Neural crest cell (in vitro differentiated cells): ENCODE results near the gene PRH2. TPM values are rescaled to one million over a fixed set of nuclear protein-coding genes. Genes with fewer than 3 reads are reported as not detected.

ENCODE experiments used
- DNase-seq: peaks from one replicate; pipeline ENCODE4 v3.0.0; 2021; ENCODE audit warnings: low read depth, mixed read lengths, low spot score
- H3K27ac Mint-ChIP-seq: one replicate; pipeline ENCODE4 v1.8.0; 2021; ENCODE audit warnings: mild to moderate bottlenecking, mixed read lengths; ENCODE audit not compliant: unreplicated experiment
- H3K27me3 Mint-ChIP-seq: 2 replicates; pipeline ENCODE4 v1.8.0; 2021; ENCODE audit warnings: low read depth, mild to moderate bottlenecking, mixed read lengths
- H3K36me3 Mint-ChIP-seq: 2 replicates; pipeline ENCODE4 v1.8.0; 2021; ENCODE audit warnings: low read depth, mild to moderate bottlenecking, mixed read lengths
- H3K4me1 Mint-ChIP-seq: 2 replicates; pipeline ENCODE4 v1.8.0; 2021; ENCODE audit warnings: mixed read lengths
- H3K4me3 Mint-ChIP-seq: one replicate; pipeline ENCODE4 v1.8.0; 2021; ENCODE audit warnings: mild to moderate bottlenecking, mixed read lengths
- H3K9me3 Mint-ChIP-seq: 2 replicates; pipeline ENCODE4 v1.8.0; 2021; ENCODE audit warnings: mixed read lengths
- total RNA-seq: library from RNA; stranded (reverse); gene quantifications from 2 replicates; pipeline ENCODE4 v1.2.1, GENCODE V29; 2021
- TF ChIP-seq, protein P1 (sequence below): fragments of 200-600 bp; sonication (generic); conservative IDR thresholded peaks from 2 replicates; pipeline ENCODE4 v1.5.0; 2021; ENCODE audit warnings: antibody characterized with exemption, mild to moderate bottlenecking

PRH2 gene
- total RNA-seq, 1 donor from 2014 or later: not detected

DNA sequence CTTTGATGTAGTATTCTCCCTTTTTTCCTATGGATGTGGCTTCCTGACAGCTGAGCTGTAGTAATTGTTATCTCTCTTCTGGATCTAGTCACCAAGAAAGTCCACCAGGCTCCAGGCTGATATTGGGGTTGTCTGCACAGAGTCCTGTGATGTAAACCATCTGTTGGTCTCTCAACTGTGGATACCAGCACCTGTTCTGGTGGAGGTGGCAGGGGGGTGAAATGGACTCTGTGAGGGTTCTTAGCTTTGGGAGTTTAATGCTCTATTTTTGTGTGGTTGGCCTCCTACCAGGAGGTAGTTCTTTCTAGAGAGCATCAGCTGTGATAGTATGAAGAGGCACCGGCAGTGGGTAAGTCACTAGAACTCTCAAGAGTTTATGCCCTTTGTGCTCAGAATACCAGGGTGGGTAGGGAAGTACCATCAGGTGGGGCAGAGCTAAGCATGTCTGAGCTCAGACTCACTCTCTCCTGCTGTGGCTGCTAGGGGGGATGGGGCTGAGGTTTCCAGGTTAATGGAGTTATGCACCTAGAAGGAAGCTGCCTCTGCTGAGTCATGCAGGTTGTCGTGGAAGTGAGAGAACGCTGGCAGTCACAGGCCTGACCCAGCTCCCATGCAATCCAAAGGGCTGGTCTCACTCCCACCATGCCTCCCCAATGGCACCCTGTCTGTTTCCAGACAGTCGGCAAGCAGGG, 13.0 kb downstream of the PRH2 start:
- Mint-ChIP-seq H3K9me3 (peaks cover 16% of the 10 kb centered on the region), H3K36me3 (peaks cover 42% of the 10 kb centered on the region), H3K27me3 (no peaks in the 10 kb centered on the region), H3K4me3 (no peak overlapping the region), H3K4me1 (no peaks in the 10 kb centered on the region), H3K27ac (no peak overlapping the region)
- TF ChIP-seq, protein P1, sequence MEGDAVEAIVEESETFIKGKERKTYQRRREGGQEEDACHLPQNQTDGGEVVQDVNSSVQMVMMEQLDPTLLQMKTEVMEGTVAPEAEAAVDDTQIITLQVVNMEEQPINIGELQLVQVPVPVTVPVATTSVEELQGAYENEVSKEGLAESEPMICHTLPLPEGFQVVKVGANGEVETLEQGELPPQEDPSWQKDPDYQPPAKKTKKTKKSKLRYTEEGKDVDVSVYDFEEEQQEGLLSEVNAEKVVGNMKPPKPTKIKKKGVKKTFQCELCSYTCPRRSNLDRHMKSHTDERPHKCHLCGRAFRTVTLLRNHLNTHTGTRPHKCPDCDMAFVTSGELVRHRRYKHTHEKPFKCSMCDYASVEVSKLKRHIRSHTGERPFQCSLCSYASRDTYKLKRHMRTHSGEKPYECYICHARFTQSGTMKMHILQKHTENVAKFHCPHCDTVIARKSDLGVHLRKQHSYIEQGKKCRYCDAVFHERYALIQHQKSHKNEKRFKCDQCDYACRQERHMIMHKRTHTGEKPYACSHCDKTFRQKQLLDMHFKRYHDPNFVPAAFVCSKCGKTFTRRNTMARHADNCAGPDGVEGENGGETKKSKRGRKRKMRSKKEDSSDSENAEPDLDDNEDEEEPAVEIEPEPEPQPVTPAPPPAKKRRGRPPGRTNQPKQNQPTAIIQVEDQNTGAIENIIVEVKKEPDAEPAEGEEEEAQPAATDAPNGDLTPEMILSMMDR: no peak
- no peak for DNase-seq

DNA sequence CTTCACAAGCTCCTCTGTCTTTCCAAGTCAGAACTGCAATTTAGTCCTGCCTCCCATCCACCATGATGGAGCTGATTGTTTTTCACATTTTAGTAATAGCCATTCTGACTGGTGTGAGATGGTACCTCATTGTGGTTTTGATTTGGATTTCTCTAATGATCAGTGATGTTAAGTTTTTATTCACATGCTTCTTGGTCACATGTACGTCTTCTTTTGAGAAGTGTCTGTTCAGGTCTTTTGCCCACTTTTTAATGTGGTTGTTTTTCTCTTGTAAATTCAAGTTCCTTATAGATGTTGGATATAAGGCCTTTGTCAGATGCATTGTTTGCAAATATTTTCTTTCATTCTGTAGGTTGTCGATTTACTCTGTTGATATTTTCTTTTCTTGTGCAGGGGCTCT, 14.1 kb downstream of the PRH2 start:
- DNase-seq: no peak
- Mint-ChIP-seq H3K9me3 (peaks cover 23% of the 10 kb centered on the region), H3K4me3 (no peak overlapping the region), H3K27me3 (no peaks in the 10 kb centered on the region), H3K27ac (no peak overlapping the region), H3K4me1 (no peaks in the 10 kb centered on the region), H3K36me3 (peaks cover 53% of the 10 kb centered on the region)
- TF ChIP-seq, protein P1: no peak

GRCh38 chr12:10952645-10953044, 23.6 kb downstream of the PRH2 start:
- Mint-ChIP-seq H3K36me3 (peaks cover 65% of the 10 kb centered on the region), H3K27ac (no peak overlapping the region), H3K27me3 (no peaks in the 10 kb centered on the region), H3K4me1 (no peaks in the 10 kb centered on the region), H3K4me3 (no peak overlapping the region), H3K9me3 (peaks cover 40% of the 10 kb centered on the region)
- DNase-seq: no peak
- TF ChIP-seq, protein P1: no peak

- no peaks in the 10 kb centered on the region for H3K27me3 Mint-ChIP-seq
- no peaks in the 10 kb centered on the region for H3K4me1 Mint-ChIP-seq
- peaks cover 56% of the 10 kb centered on the region for H3K36me3 Mint-ChIP-seq
- no peak overlapping the region for H3K4me3 Mint-ChIP-seq
- no peak overlapping the region for H3K27ac Mint-ChIP-seq
- H3K9me3 Mint-ChIP-seq: peaks cover 35% of the 10 kb centered on the region
- DNase-seq: no peak
- TF ChIP-seq, protein P1: no peak
Measured at GRCh38 chr12:10956085-10956484, 27.0 kb downstream of the PRH2 start.

DNA sequence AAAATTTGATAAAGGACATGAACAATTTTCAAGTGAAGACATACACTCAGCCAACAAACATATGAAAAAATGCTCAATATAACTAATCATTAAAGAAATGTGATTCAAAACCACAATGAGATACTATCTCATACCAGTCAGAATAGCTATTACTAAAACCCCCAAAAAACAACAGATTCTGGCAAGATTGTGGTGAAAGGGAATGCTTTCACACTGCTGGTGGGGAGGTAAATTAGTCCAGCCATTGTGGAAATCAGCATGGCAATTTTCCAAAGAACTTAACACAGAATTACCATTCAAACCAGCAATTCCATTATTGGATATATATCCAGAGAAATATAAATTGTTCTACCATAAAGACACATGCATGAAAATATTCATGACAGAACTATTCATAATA, 28.7 kb downstream of the PRH2 start:
- peaks cover 55% of the 10 kb centered on the region for H3K36me3 Mint-ChIP-seq
- no peak overlapping the region for H3K27ac Mint-ChIP-seq
- peaks cover 34% of the 10 kb centered on the region for H3K9me3 Mint-ChIP-seq

More for the DNA sequence above, 28.7 kb downstream of the PRH2 start:
- Mint-ChIP-seq H3K27me3 (no peaks in the 10 kb centered on the region), H3K4me3 (no peak overlapping the region), H3K4me1 (no peaks in the 10 kb centered on the region)
- TF ChIP-seq, protein P1: no peak
- no peak for DNase-seq
